Measurements from ENCODE around the gene CDK13.
"Not testable (repeated sequence)": the region's sequence is repeated elsewhere in the genome, so short reads cannot be mapped to it uniquely, and the experiment has no call there.

Gene CDK13

GRCh38 chr7:39949971-39950472, at the start of gene CDK13:
TSS of gene CDK13 (plus strand) at chr7:39950256. CDS start at chr7:39950642, 386 bp downstream.
- Mint-ChIP-seq H3K9me3 (no peaks in the 10 kb centered on the region), H3K27ac (peak within 1 kb of the TSS; percentile 100), H3K4me1 (peaks cover 32% of the 10 kb centered on the region), H3K4me3 (peak within 1 kb of the TSS; percentile 99), H3K36me3 (peaks cover 36% of the 10 kb centered on the region)
- ATAC-seq (peak; percentile 70), DNase-seq (ENCODE audit: low spot score in 2 of 2) (peak; percentile 84 to 96)

GRCh38 chr7:39904077-39904486, 46.0 kb upstream of the CDK13 start:
- Mint-ChIP-seq H3K4me3 (no peak overlapping the region), H3K9me3 (peaks cover 2% of the 10 kb centered on the region), H3K4me1 (no peaks in the 10 kb centered on the region), H3K27ac (no peak overlapping the region), H3K36me3 (no peaks in the 10 kb centered on the region)
- DNase-seq (ENCODE audit: low spot score in 2 of 2) (no peak), ATAC-seq (no peak)

- Mint-ChIP-seq H3K4me1 (no peaks in the 10 kb centered on the region), H3K9me3 (peaks cover 11% of the 10 kb centered on the region), H3K4me3 (no peak overlapping the region), H3K36me3 (no peaks in the 10 kb centered on the region), H3K27ac (no peak overlapping the region)
- DNase-seq (ENCODE audit: low spot score in 2 of 2) (no peak), ATAC-seq (no peak)
These were observed 41.9 kb upstream of the CDK13 start for GRCh38 chr7:39908141-39908540.

- ATAC-seq = no peak
- Mint-ChIP-seq H3K27ac (no peak overlapping the region), H3K4me3 (no peak overlapping the region), H3K4me1 (no peaks in the 10 kb centered on the region), H3K9me3 (peaks cover 11% of the 10 kb centered on the region), H3K36me3 (no peaks in the 10 kb centered on the region)
- DNase-seq (ENCODE audit: low spot score in 2 of 2) = no peak
These were observed 41.1 kb upstream of the CDK13 start for GRCh38 chr7:39908973-39909372.

- Mint-ChIP-seq H3K36me3 (no peaks in the 10 kb centered on the region), H3K4me1 (no peaks in the 10 kb centered on the region), H3K27ac (no peak overlapping the region), H3K4me3 (no peak overlapping the region), H3K9me3 (peaks cover 11% of the 10 kb centered on the region)
- DNase-seq (ENCODE audit: low spot score in 2 of 2) = no peak
- no peak for ATAC-seq
These were observed 40.5 kb upstream of the CDK13 start for GRCh38 chr7:39909526-39909925.

- no peak for DNase-seq (ENCODE audit: low spot score in 2 of 2)
- peaks cover 6% of the 10 kb centered on the region for H3K4me1 Mint-ChIP-seq
- peaks cover 11% of the 10 kb centered on the region for H3K9me3 Mint-ChIP-seq
- H3K4me3 Mint-ChIP-seq = no peak overlapping the region
- H3K27ac Mint-ChIP-seq = no peak overlapping the region
- no peaks in the 10 kb centered on the region for H3K36me3 Mint-ChIP-seq
- ATAC-seq = no peak
These were observed 39.8 kb upstream of the CDK13 start for GRCh38 chr7:39910108-39910869.

- no peak overlapping the region for H3K4me3 Mint-ChIP-seq
- H3K36me3 Mint-ChIP-seq = no peaks in the 10 kb centered on the region
- peaks cover 11% of the 10 kb centered on the region for H3K9me3 Mint-ChIP-seq
- DNase-seq (ENCODE audit: low spot score in 2 of 2) (no peak), ATAC-seq (no peak)
- H3K4me1 Mint-ChIP-seq = peaks cover 12% of the 10 kb centered on the region
- no peak overlapping the region for H3K27ac Mint-ChIP-seq
These were observed 38.9 kb upstream of the CDK13 start for GRCh38 chr7:39911167-39911566.

- H3K9me3 Mint-ChIP-seq; H3K36me3 Mint-ChIP-seq; DNase-seq (ENCODE audit: low spot score in 2 of 2); H3K27ac Mint-ChIP-seq: not testable (repeated sequence)
- H3K4me3 Mint-ChIP-seq = peak overlapping the region; percentile 33
- H3K4me1 Mint-ChIP-seq = peaks cover 12% of the 10 kb centered on the region
- ATAC-seq = peak; percentile 63
These were observed 34.2 kb upstream of the CDK13 start for GRCh38 chr7:39915847-39916246.

- ATAC-seq (no peak), DNase-seq (ENCODE audit: low spot score in 2 of 2) (no peak)
- Mint-ChIP-seq H3K4me1 (peaks cover 12% of the 10 kb centered on the region), H3K27ac (no peak overlapping the region), H3K9me3 (no peaks in the 10 kb centered on the region), H3K4me3 (no peak overlapping the region), H3K36me3 (no peaks in the 10 kb centered on the region)
These were observed 30.4 kb upstream of the CDK13 start for GRCh38 chr7:39919646-39920045.

GRCh38 chr7:39921506-39922175, 28.4 kb upstream of the CDK13 start:
- no peak for DNase-seq (ENCODE audit: low spot score in 2 of 2)
- no peak overlapping the region for H3K4me3 Mint-ChIP-seq
- H3K9me3 Mint-ChIP-seq = no peaks in the 10 kb centered on the region
- no peak overlapping the region for H3K27ac Mint-ChIP-seq
- H3K36me3 Mint-ChIP-seq = no peaks in the 10 kb centered on the region
- ATAC-seq = no peak
- H3K4me1 Mint-ChIP-seq = no peaks in the 10 kb centered on the region

GRCh38 chr7:39922580-39922979, 27.5 kb upstream of the CDK13 start:
- no peak for ATAC-seq
- Mint-ChIP-seq H3K4me1 (no peaks in the 10 kb centered on the region), H3K36me3 (no peaks in the 10 kb centered on the region), H3K9me3 (no peaks in the 10 kb centered on the region), H3K4me3 (no peak overlapping the region), H3K27ac (no peak overlapping the region)
- DNase-seq (ENCODE audit: low spot score in 2 of 2) = no peak

GRCh38 chr7:39923091-39923490, 27.0 kb upstream of the CDK13 start:
- no peak for DNase-seq (ENCODE audit: low spot score in 2 of 2)
- no peak overlapping the region for H3K27ac Mint-ChIP-seq
- H3K36me3 Mint-ChIP-seq = no peaks in the 10 kb centered on the region
- ATAC-seq = no peak
- no peaks in the 10 kb centered on the region for H3K9me3 Mint-ChIP-seq
- no peak overlapping the region for H3K4me3 Mint-ChIP-seq
- H3K4me1 Mint-ChIP-seq = no peaks in the 10 kb centered on the region

- H3K4me1 Mint-ChIP-seq = no peaks in the 10 kb centered on the region
- H3K4me3 Mint-ChIP-seq = no peak overlapping the region
- H3K36me3 Mint-ChIP-seq = no peaks in the 10 kb centered on the region
- no peak for DNase-seq (ENCODE audit: low spot score in 2 of 2)
- ATAC-seq = no peak
- no peak overlapping the region for H3K27ac Mint-ChIP-seq
- H3K9me3 Mint-ChIP-seq = no peaks in the 10 kb centered on the region
These were observed 25.9 kb upstream of the CDK13 start for GRCh38 chr7:39924122-39924521.

GRCh38 chr7:39926111-39926510, 23.9 kb upstream of the CDK13 start:
- no peaks in the 10 kb centered on the region for H3K36me3 Mint-ChIP-seq
- H3K4me3 Mint-ChIP-seq = no peak overlapping the region
- no peak overlapping the region for H3K27ac Mint-ChIP-seq
- ATAC-seq (no peak), DNase-seq (ENCODE audit: low spot score in 2 of 2) (no peak)
- H3K9me3 Mint-ChIP-seq = no peaks in the 10 kb centered on the region
- H3K4me1 Mint-ChIP-seq = no peaks in the 10 kb centered on the region

- no peak for ATAC-seq
- Mint-ChIP-seq H3K9me3 (no peaks in the 10 kb centered on the region), H3K4me3 (no peak overlapping the region), H3K36me3 (no peaks in the 10 kb centered on the region), H3K27ac (no peak overlapping the region), H3K4me1 (no peaks in the 10 kb centered on the region)
- DNase-seq (ENCODE audit: low spot score in 2 of 2) = no peak
These were observed 23.0 kb upstream of the CDK13 start for GRCh38 chr7:39927018-39927417.

- Mint-ChIP-seq H3K9me3 (no peaks in the 10 kb centered on the region), H3K4me3 (no peak overlapping the region), H3K36me3 (no peaks in the 10 kb centered on the region), H3K4me1 (no peaks in the 10 kb centered on the region), H3K27ac (no peak overlapping the region)
- DNase-seq (ENCODE audit: low spot score in 2 of 2) (no peak), ATAC-seq (no peak)
These were observed 15.9 kb upstream of the CDK13 start for GRCh38 chr7:39934132-39934531.

Data from stimulated activated effector memory CD8-positive, alpha-beta T cell treated with anti-CD3 and anti-CD28 coated beads, Interleukin-12 subunit alpha, Interleukin-12 subunit beta, amount 100 ng/mL, for 72 hours (primary cell).